ENCODE results near the gene GATB.

The GATB gene

GRCh38 chr4:151692443-151692782 is 68.4 kb downstream of the GATB start:
- no peak for DNase-seq

- no peak for DNase-seq
Measured at GRCh38 chr4:151691639-151692442, 69.0 kb downstream of the GATB start.

- DNase-seq: no peak
Measured at GRCh38 chr4:151690876-151691275, 69.9 kb downstream of the GATB start.

- DNase-seq: peak; percentile 49
Measured at GRCh38 chr4:151690164-151690870, 70.5 kb downstream of the GATB start.

GRCh38 chr4:151689211-151689991 is 71.4 kb downstream of the GATB start:
- DNase-seq: no peak

GRCh38 chr4:151688785-151689043 is 72.1 kb downstream of the GATB start:
- no peak for DNase-seq

GRCh38 chr4:151688003-151688784 is 72.6 kb downstream of the GATB start:
- DNase-seq: no peak

- DNase-seq: no peak
Measured at GRCh38 chr4:151687021-151687640, 73.7 kb downstream of the GATB start.

- DNase-seq: no peak
Measured at GRCh38 chr4:151685303-151685702, 75.5 kb downstream of the GATB start.

- DNase-seq: no peak
Measured at GRCh38 chr4:151681085-151681484, 79.7 kb downstream of the GATB start.

- no peak for DNase-seq
Measured at GRCh38 chr4:151679231-151679630, 81.6 kb downstream of the GATB start.

- DNase-seq: no peak
Measured at GRCh38 chr4:151678048-151678872, 82.5 kb downstream of the GATB start.

GRCh38 chr4:151677193-151677592 is 83.6 kb downstream of the GATB start:
- no peak for DNase-seq

- DNase-seq: no peak
Measured at GRCh38 chr4:151676301-151676700, 84.5 kb downstream of the GATB start.

GRCh38 chr4:151675411-151675971 is 85.3 kb downstream of the GATB start:
- DNase-seq: peak; percentile 53

GRCh38 chr4:151674804-151675391 is 85.9 kb downstream of the GATB start:
- DNase-seq: peak; percentile 77

- DNase-seq: no peak
Measured at GRCh38 chr4:151673908-151674520, 86.8 kb downstream of the GATB start.

GRCh38 chr4:151672996-151673395 is 87.8 kb downstream of the GATB start:
- DNase-seq: no peak

GRCh38 chr4:151671541-151672059 is 89.2 kb downstream of the GATB start:
- no peak for DNase-seq

- no peak for DNase-seq
Measured at GRCh38 chr4:151670843-151671242, 90.0 kb downstream of the GATB start.

Data from right hindlimb (tissue), 1 donor.